PC-3 (cell line): ENCODE measurements around the gene ZNF30. TPM values are rescaled to one million over a fixed set of nuclear protein-coding genes. Genes with fewer than 3 reads are reported as not detected.
"Not testable (repeated sequence)": the region's sequence is repeated elsewhere in the genome, so short reads cannot be mapped to it uniquely, and the experiment has no call there.

Experiments used
- ATAC-seq: fragments of 200-7000 bp; cut with Tn5 transposase; 2 replicates; pipeline ENCODE4 v1.9.1; 2020; ENCODE audit warnings: mild to moderate bottlenecking, moderate library complexity
- BruUV-seq: library from RNA; stranded (reverse); fragments of 400-500 nt; replicated peaks from 2 replicates; lab custom pipeline; 2021; lab: Mats Ljungman, UMichigan
- CTCF ChIA-PET: fragments of 300-600 bp; sonication (Branson Sonifier 250); formaldehyde crosslinking; loops from one replicate; lab custom pipeline; 2022; ENCODE audit warnings: antibody characterized with exemption; lab: Charles Lee
- POLR2A ChIA-PET: fragments of 300-600 bp; sonication (Branson Sonifier 250); formaldehyde crosslinking; loops from one replicate; lab custom pipeline; 2022; ENCODE audit warnings: antibody characterized with exemption; ENCODE audit not compliant: unreplicated experiment; lab: Charles Lee
- DNase-seq: peaks from one replicate; pipeline ENCODE4 v3.0.0-alpha.2; 2015
- H2AFZ ChIP-seq: fragments of 300-600 bp; sonication (generic); 2 replicates; pipeline ENCODE4 v1.6.0; 2016; ENCODE audit warnings: antibody characterized with exemption, low read length
- H3F3A ChIP-seq: fragments of 300-600 bp; sonication (generic); one replicate; pipeline ENCODE4 v1.6.0; 2017; ENCODE audit warnings: antibody characterized with exemption, low read length, control low read depth, mild to moderate bottlenecking; ENCODE audit not compliant: unreplicated experiment
- H3K27ac ChIP-seq: fragments of 300-600 bp; sonication (generic); 2 replicates; pipeline ENCODE4 v1.5.1; 2016; ENCODE audit warnings: mild to moderate bottlenecking, low read length
- H3K27me3 ChIP-seq: fragments of 300-600 bp; sonication (generic); 2 replicates; pipeline ENCODE4 v1.6.1; 2016; ENCODE audit warnings: low read length, mixed read lengths
- H3K36me3 ChIP-seq: fragments of 300-600 bp; sonication (generic); 2 replicates; pipeline ENCODE4 v1.6.1; 2016; ENCODE audit warnings: low read depth, mixed run types, low read length, mixed read lengths
- H3K4me1 ChIP-seq: fragments of 300-600 bp; sonication (generic); 2 replicates; pipeline ENCODE4 v1.5.1; 2016; ENCODE audit warnings: low read length; ENCODE audit not compliant: insufficient read depth
- H3K4me2 ChIP-seq: fragments of 300-600 bp; sonication (generic); 2 replicates; pipeline ENCODE4 v1.6.0; 2016; ENCODE audit warnings: low read length
- H3K4me3 ChIP-seq: fragments of 300-600 bp; sonication (generic); 2 replicates; pipeline ENCODE4 v1.5.1; 2016; ENCODE audit warnings: mild to moderate bottlenecking, low read length, mixed read lengths
- H3K79me2 ChIP-seq: fragments of 300-600 bp; sonication (generic); 2 replicates; pipeline ENCODE4 v1.6.1; 2017; ENCODE audit warnings: low read length, mixed read lengths
- H3K9ac ChIP-seq: fragments of 300-600 bp; sonication (generic); 2 replicates; pipeline ENCODE4 v1.6.0; 2016; ENCODE audit warnings: mild to moderate bottlenecking, low read length
- H3K9me2 ChIP-seq: fragments of 300-600 bp; sonication (generic); replicated peaks from 2 replicates; pipeline ENCODE4 v1.6.1; 2016; ENCODE audit warnings: mixed run types, low read length, mixed read lengths
- H3K9me3 ChIP-seq: fragments of 300-600 bp; sonication (generic); 2 replicates; pipeline ENCODE4 v1.6.1; 2016; ENCODE audit warnings: low read length, mixed read lengths
- H4K20me1 ChIP-seq: fragments of 300-600 bp; sonication (generic); 2 replicates; pipeline ENCODE4 v1.6.1; 2016; ENCODE audit warnings: low read length, mixed read lengths
- EZH2 ChIP-seq: fragments of 300-600 bp; sonication (generic); IDR thresholded peaks from one replicate; pipeline ENCODE4 v1.6.1; 2017; ENCODE audit warnings: antibody characterized with exemption, mild to moderate bottlenecking, low read length; ENCODE audit not compliant: unreplicated experiment
- EZH2phosphoT487 ChIP-seq: fragments of 300-600 bp; sonication (generic); IDR thresholded peaks from 2 replicates; pipeline ENCODE4 v1.6.1; 2018; ENCODE audit warnings: mild to moderate bottlenecking, antibody characterized with exemption, low read length, borderline replicate concordance
- intact Hi-C: fragments of 100-400 bp; cut with micrococcal nuclease; formaldehyde crosslinking; loops from 2 replicates; pipeline ENCODE4 v1.9.0; 2023
- total RNA-seq: library from RNA; depleted of rRNA; stranded (reverse); fragments of >200 nt; gene quantifications from 2 replicates; pipeline ENCODE4 v1.2.3, GENCODE V29; 2014
- TF ChIP-seq, protein P1 (sequence below): fragments of 300-600 bp; sonication (generic); conservative IDR thresholded peaks from 2 replicates; pipeline ENCODE4 v1.5.1; 2017; ENCODE audit warnings: antibody characterized with exemption, low read depth, mild to moderate bottlenecking, low read length

Gene ZNF30
- total RNA-seq, 1 experiment from 2014 or later = 3.5 TPM

DNA sequence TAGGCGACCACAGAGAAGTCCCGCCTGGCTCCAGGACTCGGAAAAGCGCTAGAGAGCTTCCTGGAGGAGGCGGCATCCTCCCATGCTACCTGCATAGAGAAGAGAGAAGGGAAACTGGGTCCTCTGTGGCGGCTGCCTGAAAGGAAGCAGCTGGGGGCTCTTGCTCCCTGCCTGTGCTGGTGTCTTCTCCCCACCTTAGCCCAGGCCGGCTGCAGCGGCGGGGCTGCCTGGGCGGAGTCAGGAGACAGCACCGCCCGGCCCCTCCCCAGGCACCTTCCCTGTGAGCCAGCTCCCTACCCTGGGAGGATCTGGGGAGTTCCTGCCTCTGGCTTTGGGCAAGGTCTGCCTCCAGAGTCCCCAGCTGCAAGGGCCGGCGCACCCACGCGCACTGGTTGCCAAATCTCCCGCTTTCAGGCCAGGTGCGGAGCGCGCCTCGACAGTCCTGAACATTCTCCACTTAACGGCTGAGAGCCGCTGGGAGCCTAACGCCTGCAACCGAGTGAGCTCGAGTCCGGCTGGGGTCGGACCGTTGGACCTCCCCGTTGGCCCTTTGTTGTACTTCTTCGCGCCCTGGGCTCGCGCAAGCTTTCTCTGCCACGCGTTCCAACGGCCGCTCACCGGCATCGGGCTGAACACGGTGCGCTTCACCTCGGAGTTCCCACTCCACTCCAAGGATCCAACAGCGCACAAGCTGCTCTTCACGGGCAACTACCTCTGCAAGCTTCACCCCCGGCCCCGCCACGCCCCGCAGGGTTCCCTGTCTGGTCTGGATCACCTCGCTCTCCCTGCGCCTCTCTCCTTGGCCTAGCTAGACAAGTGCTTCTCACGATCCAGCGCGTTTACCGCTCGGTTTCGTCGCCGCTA is 21.8 kb upstream of the ZNF30 start:
- no peaks in the 10 kb centered on the region for H3K27me3 ChIP-seq
- no peaks in the 10 kb centered on the region for H3K36me3 ChIP-seq
- TF ChIP-seq, protein P1, sequence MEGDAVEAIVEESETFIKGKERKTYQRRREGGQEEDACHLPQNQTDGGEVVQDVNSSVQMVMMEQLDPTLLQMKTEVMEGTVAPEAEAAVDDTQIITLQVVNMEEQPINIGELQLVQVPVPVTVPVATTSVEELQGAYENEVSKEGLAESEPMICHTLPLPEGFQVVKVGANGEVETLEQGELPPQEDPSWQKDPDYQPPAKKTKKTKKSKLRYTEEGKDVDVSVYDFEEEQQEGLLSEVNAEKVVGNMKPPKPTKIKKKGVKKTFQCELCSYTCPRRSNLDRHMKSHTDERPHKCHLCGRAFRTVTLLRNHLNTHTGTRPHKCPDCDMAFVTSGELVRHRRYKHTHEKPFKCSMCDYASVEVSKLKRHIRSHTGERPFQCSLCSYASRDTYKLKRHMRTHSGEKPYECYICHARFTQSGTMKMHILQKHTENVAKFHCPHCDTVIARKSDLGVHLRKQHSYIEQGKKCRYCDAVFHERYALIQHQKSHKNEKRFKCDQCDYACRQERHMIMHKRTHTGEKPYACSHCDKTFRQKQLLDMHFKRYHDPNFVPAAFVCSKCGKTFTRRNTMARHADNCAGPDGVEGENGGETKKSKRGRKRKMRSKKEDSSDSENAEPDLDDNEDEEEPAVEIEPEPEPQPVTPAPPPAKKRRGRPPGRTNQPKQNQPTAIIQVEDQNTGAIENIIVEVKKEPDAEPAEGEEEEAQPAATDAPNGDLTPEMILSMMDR = no peak
- TF ChIP-seq EZH2 (no peak), EZH2phosphoT487 (no peak)
- intact Hi-C loops = no loop called here
- ATAC-seq (no peak), DNase-seq (no peak)
- H3K27ac ChIP-seq = no peak overlapping the region
- H3K9ac ChIP-seq = no peak overlapping the region
- H3K4me3 ChIP-seq = no peak overlapping the region
- no peaks in the 10 kb centered on the region for H3F3A ChIP-seq
- no peak overlapping the region for H3K4me2 ChIP-seq
- ChIA-PET POLR2A (no interaction called here), CTCF (no interaction called here)
- H3K9me2 ChIP-seq = no peaks in the 10 kb centered on the region
- H3K4me1 ChIP-seq = no peaks in the 10 kb centered on the region
- no peaks in the 10 kb centered on the region for H4K20me1 ChIP-seq
- H2AFZ ChIP-seq = no peak overlapping the region
- BruUV-seq = no TSS peak
- no peaks in the 10 kb centered on the region for H3K9me3 ChIP-seq
- no peaks in the 10 kb centered on the region for H3K79me2 ChIP-seq

DNA sequence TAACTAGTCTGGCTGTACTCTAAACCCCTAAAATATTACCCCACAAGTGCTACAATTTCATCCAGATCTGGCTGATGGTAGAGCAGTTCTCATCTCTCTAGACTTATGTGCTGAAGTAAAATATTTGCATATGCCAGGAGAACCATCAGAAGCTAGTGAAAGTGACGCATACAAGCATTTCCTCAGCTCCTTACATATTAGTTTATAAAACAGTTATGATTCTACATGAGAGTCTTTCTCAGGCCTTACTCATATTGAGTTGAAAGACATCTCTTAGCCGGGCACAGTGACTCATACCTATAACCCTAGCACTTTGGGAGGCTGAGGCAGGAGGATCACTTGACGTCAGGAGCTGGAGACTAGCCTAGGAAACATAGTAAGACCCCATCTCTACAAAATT is 15.9 kb upstream of the ZNF30 start:
- no peak for TF ChIP-seq EZH2phosphoT487
- no peaks in the 10 kb centered on the region for H3K9me2 ChIP-seq
- no peak overlapping the region for H3K4me2 ChIP-seq
- H3K4me1 ChIP-seq = no peaks in the 10 kb centered on the region
- POLR2A ChIA-PET = no interaction called here
- H2AFZ ChIP-seq = no peak overlapping the region
- no peaks in the 10 kb centered on the region for H4K20me1 ChIP-seq
- H3F3A ChIP-seq = no peaks in the 10 kb centered on the region
- H3K9ac ChIP-seq = no peak overlapping the region
- no TSS peak for BruUV-seq
- ATAC-seq (no peak), DNase-seq (no peak)
- H3K27ac ChIP-seq = no peak overlapping the region
- H3K4me3 ChIP-seq = no peak overlapping the region
- H3K9me3 ChIP-seq = no peaks in the 10 kb centered on the region
- intact Hi-C loops = no loop called here
- CTCF ChIA-PET = no interaction called here
- H3K27me3 ChIP-seq = no peaks in the 10 kb centered on the region
- H3K79me2 ChIP-seq = no peaks in the 10 kb centered on the region
- no peaks in the 10 kb centered on the region for H3K36me3 ChIP-seq

DNA sequence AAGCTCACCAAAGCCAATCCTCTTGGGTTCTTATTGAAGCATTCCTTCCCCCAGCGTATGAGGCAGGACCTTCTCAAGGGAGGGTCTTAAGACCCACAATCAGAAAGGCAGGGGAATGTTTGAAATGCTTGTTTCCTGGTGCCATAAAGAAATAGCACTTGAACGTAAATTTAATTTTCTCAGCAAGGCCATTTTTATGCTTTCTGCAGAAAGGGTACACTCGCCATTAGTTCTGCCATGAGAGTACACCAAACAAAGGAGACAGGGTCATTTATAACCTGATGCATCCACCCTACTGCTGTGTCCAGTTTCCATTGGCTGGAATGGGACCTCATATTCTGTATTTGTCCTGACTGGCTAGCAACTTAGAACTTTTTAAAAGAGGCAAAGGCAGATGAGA is 9.6 kb upstream of the ZNF30 start:
- H2AFZ ChIP-seq, H3K9ac ChIP-seq, ATAC-seq, H3K27me3 ChIP-seq, H3K4me3 ChIP-seq, POLR2A ChIA-PET, intact Hi-C loops, H3K4me1 ChIP-seq, H3K27ac ChIP-seq, H4K20me1 ChIP-seq, CTCF ChIA-PET, H3K4me2 ChIP-seq, H3K36me3 ChIP-seq, BruUV-seq, H3K9me3 ChIP-seq, DNase-seq, H3K9me2 ChIP-seq, H3K79me2 ChIP-seq, H3F3A ChIP-seq: not testable (repeated sequence)

DNA sequence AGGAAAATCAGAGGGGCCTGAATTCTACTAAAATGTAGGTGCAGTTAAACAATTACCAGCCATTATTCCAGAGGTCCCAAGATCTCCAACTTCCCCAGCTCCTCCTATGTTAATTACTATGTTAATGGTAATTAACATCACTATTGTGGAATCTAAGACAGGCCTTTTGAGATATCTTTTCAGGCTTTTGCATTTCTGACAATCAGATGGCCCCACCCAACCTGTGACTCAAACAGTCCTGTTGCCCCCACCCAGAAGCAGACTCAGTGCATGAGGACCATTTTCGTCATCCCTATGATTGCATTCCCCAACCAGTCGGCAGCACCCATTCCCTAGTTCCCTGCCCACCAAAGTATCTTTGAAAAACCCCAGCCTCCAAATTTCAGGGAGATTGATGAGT is 8.5 kb upstream of the ZNF30 start:
- no peaks in the 10 kb centered on the region for H3K27me3 ChIP-seq
- H3K9me3 ChIP-seq = no peaks in the 10 kb centered on the region
- no peaks in the 10 kb centered on the region for H4K20me1 ChIP-seq
- POLR2A ChIA-PET = no interaction called here
- no peaks in the 10 kb centered on the region for H3K4me1 ChIP-seq
- no TSS peak for BruUV-seq
- CTCF ChIA-PET = no interaction called here
- no peak overlapping the region for H3K9ac ChIP-seq
- intact Hi-C loops = no loop called here
- TF ChIP-seq, protein P1 = no peak
- no peak for TF ChIP-seq EZH2
- no peak for TF ChIP-seq EZH2phosphoT487
- ATAC-seq (no peak), DNase-seq (no peak)
- H3F3A ChIP-seq = no peaks in the 10 kb centered on the region
- no peaks in the 10 kb centered on the region for H3K79me2 ChIP-seq
- H3K27ac ChIP-seq = no peak overlapping the region
- no peak overlapping the region for H3K4me3 ChIP-seq
- H3K9me2 ChIP-seq = no peaks in the 10 kb centered on the region
- no peak overlapping the region for H2AFZ ChIP-seq
- no peak overlapping the region for H3K4me2 ChIP-seq
- no peaks in the 10 kb centered on the region for H3K36me3 ChIP-seq

DNA sequence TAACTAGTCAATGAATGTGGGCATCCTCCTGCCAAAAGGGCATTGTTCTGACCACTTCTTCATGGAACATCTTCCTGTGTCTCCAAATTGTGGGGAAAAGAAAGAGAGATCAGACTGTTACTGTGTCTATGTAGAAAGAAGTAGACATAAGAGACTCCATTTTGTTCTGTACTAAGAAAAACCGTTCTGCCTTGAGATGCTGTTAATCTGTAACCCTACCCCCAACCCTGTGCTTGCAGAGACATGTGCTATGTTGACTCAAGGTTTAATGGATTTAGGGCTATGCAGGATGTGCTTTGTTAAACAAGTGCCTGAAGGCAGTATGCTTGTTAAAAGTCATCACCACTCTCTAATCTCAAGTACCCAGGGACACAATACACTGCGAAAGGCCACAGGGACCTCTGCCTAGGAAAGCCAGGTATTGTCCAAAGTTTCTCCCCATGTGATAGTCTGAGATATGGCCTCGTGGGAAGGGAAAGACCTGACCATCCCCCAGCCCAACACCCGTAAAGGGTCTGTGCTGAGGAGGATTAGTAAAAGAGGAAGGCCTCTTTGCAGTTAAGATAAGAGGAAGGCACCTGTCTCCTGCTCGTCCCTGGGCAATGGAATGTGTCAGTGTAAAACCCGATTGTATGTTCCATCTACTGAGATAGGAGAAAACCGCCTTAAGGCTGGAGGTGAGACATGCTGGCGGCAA is 6.5 kb upstream of the ZNF30 start:
- ATAC-seq, CTCF ChIA-PET, H3K9me2 ChIP-seq, H2AFZ ChIP-seq, H3K9ac ChIP-seq, H3F3A ChIP-seq, H3K79me2 ChIP-seq, H3K4me1 ChIP-seq, H3K27me3 ChIP-seq, H3K9me3 ChIP-seq, H3K36me3 ChIP-seq, POLR2A ChIA-PET, H3K4me2 ChIP-seq, H3K4me3 ChIP-seq, intact Hi-C loops, DNase-seq, BruUV-seq, H4K20me1 ChIP-seq, H3K27ac ChIP-seq: not testable (repeated sequence)
